Subcutaneous adipose tissue (tissue), 4 donors: ENCODE results near the gene TMEM30A. TPM values are rescaled to one million over a fixed set of nuclear protein-coding genes. Genes with fewer than 3 reads are reported as not detected.

Source experiments
- total RNA-seq, 4 donors: library from RNA; depleted of rRNA; stranded (reverse); fragments of >200 nt; gene quantifications; one replicate each; pipeline ENCODE4 v1.1.0, GENCODE V29; 2016
- TF ChIP-seq, protein P1 (sequence below): fragments of 450-650 bp; IDR thresholded peaks from one replicate; pipeline ENCODE4 v1.5.1; 2016; ENCODE audit warnings: low read depth, mild to moderate bottlenecking, control low read depth, antibody characterized with exemption, moderate library complexity

The TMEM30A gene
- total RNA-seq, 4 donors from 2014 or later: 50.7 to 95.2 (median 89.2) TPM

DNA sequence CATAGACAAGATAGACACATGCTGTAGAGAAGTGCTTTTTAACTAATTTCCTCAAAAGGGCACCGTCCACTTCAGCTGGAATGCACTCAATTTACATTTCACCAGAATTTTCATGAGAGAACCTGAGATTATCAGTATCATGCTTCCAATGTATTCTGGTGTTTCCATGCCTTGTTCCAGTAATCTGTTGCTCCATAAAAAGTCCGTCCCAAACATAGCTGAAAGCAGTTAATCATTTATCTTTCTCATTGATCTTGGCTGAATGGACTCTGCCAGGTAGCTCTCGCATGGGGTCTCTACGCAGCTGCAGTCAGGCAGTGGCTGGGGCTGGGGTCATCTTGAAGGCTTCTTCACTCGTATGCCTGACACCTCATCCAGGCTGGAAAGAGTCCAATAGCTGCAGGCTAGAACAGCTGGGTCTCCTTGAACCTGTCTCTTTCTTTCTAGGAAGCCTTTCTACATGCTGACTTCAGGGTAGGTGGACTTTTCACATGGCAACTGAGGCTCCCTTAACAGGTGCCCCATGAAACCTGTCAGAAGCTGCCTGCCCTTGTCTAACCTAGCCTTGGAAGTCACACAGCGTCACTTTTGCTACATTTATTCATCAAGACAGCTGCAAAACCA is 60.2 kb downstream of the TMEM30A start:
- TF ChIP-seq, protein P1, sequence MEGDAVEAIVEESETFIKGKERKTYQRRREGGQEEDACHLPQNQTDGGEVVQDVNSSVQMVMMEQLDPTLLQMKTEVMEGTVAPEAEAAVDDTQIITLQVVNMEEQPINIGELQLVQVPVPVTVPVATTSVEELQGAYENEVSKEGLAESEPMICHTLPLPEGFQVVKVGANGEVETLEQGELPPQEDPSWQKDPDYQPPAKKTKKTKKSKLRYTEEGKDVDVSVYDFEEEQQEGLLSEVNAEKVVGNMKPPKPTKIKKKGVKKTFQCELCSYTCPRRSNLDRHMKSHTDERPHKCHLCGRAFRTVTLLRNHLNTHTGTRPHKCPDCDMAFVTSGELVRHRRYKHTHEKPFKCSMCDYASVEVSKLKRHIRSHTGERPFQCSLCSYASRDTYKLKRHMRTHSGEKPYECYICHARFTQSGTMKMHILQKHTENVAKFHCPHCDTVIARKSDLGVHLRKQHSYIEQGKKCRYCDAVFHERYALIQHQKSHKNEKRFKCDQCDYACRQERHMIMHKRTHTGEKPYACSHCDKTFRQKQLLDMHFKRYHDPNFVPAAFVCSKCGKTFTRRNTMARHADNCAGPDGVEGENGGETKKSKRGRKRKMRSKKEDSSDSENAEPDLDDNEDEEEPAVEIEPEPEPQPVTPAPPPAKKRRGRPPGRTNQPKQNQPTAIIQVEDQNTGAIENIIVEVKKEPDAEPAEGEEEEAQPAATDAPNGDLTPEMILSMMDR: no peak

DNA sequence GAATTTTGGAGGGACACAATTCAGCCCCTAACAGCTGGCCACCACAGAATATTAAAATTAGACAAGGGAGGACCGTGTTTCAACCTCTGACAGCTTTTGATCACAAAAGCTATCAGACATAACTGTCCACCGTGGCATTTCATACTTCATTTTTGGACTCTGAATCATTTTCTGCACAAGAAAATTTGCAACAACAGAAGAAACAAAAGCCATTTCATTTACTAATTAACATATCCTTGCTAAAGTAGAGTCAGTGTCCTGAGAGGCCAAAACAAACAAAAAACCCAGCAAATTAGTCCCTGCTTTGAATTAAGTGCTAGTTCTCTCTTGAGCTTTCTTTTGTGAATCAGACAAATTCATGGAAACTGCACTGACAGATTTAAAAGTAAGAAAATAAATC is 61.2 kb downstream of the TMEM30A start:
- TF ChIP-seq, protein P1: no peak

DNA sequence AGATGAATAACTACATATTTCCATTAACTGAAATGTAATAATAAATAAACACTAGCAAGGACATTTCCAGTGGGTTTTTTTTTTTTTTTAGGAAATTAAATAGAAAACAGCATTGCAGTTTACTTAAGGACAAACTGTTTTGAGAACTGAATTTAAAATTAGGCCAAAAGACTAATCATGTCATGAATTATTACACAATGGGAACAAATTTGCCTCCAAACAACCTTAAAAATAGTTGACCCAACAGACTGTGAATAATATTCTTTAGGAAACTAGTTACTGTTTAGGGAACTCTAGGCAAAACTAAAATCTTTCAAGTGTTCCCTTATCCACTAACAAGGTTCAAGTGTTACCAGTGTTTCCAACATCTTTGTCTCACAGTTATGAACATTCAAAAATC is 62.3 kb downstream of the TMEM30A start:
- TF ChIP-seq, protein P1: no peak

- TF ChIP-seq, protein P1: no peak
Measured at GRCh38 chr6:75221116-75221515, 63.5 kb downstream of the TMEM30A start.

DNA sequence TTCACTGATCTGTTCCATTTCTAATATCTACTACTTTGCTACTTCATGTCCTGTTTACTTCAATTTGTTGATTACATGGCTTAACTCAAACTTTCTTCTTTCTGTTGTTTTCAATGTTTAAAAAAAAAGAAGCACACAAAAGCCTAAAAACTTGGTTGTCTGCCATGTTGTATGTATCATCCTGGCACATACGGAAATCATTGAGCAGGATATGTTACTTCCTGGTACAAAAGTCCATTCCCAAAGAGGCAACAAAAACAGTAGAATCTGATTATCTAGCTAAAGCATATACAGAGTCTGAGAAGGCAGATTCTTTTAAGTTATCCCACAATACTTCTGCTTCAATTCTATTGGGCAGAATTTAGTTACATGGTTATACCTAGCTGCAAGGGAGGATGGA is 64.2 kb downstream of the TMEM30A start:
- TF ChIP-seq, protein P1: no peak

DNA sequence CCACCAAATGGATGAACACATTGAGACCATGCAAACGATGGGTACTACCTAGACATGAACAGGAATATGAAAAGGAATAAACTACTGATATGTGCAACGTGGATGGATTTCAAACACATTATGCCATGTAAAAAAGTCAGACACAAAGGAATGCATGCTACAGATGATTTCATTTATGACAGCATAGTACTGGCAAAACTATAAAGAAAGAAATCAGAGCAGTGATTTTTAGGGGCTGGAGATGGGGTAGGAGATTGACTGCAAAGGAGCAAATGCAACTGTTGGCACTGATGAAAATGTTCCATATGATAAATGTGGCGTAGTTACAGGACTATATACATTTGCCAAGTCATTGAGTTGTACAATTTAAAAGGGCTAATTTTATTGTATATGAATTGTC is 65.3 kb downstream of the TMEM30A start:
- TF ChIP-seq, protein P1: no peak

DNA sequence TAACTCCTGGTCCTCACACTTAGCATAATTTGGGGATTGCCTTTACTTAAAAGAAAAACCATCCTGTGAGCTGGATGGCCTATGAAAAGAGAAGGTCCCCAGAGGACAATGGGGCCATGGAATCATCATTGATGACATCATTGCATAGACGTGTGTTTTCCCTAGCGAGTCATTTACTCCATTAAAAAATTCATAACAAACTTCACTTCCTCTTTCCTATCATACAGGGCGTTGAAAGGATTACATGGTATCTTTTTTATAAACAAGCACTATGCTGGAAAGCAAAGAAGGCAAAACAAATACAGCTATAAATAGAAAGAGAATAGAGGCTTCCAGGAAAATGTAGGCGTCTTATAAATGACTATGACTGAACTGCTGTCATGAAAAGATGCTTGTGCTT is 67.4 kb downstream of the TMEM30A start:
- TF ChIP-seq, protein P1: no peak
